ENCODE results near the gene DUSP22.

Gene DUSP22

DNA sequence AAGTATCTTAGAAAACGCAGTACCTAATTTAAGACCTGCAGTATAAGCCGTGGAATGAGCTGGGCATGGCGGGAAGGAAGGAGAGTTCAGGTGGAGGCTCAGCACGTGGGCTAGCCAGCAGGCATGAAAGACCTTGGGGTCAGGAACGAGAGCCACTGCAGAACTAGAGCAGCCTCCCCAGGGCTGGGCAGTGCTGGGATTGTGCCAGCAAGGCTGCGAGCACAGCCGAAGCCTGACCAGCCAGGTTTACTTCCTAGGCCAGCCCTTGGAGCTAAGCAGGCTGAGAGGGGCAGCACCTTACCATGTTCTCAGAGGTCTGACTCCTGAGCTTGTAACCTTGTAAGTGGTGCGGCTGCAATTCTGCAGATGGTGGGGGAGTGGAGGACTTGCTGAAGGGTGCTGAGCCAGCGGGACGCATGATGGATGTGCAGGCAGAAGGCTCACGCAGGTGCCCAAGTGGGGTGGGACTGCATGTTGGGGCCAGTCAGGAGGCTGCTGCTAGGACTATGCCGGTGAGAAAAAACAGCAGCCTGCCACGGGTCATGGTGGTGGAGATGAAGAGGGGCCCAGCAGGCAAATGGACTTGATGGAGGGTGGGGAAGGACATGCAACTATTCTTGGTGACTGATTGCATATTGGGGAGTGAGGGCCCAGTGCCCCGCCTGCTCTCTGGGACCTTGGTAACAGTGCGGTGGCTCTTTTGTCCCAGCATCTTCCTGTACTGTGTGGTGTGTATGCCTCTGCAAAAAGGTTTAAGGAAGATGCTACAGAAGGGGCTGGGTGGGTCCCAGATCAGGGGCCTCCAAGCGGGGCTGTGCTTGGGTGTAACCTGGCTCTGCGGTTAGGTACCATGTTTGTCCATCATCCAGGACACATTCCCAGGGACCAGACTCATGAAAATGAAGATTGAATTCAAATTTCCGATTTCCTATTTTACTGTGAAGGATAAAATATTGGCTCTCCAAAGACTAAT is 61.6 kb downstream of the DUSP22 start:
- no peak for DNase-seq

DNA sequence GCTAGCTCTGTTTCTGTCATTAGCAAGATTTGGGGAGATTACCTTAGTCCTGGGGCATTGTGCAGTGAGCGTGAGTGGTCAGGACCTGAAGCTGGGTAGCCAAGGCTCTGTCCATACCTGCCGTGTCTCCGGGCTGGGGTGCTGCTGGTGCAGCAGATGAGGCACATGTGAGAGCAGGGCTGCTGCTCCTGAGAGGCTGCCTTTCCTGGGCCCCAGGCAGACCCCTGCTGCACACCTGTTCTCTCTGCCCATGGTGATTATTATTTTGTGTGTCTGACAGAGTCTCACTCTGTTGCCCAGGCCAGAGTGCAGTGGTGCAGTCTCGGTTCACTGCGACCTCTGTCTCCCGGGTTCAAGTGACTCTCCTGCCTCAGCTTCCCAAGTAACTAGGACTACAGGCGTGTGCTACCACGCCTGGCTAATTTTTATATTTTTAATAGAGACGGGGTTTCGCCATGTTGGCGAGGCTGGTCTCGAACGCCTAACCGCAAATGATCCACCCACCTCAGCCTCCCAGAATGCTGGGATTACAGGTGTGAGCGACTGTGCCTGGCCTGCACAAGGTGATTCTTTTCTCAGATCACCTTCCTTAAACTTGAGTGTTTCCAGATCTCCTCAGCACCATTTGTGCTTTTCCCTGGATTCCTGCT is 62.5 kb downstream of the DUSP22 start:
- DNase-seq = no peak

- no peak for DNase-seq
Measured at GRCh38 chr6:355373-356208, 63.3 kb downstream of the DUSP22 start.

GRCh38 chr6:356828-357251 is 64.6 kb downstream of the DUSP22 start:
- DNase-seq = no peak

DNA sequence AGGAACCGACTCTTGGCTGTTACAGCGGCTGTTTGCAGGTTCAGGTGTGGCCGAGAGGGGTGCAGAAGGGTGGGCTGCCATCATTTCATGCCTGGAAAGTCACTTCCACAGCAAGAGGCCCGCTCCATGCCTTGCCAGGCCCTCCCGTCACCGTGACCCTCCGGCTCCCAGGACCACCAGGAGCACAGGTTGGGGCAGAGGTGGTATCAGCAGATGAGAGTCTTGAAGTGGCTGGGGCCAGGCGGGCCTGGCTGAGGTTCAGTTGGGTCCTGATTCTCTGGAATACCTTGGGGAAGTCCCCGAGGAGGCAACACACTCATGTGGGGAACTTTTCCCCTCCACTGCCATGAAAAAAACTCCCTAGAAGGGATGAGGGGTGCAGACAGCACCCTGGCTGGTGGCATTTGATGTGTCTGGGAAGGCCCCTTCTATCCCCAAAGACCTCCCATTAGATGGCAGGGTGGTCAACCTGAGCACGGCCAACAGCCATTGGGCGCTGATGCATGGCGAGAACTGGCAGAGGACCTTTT is 65.0 kb downstream of the DUSP22 start:
- no peak for DNase-seq

- DNase-seq = no peak
Measured at GRCh38 chr6:357791-358341, 65.6 kb downstream of the DUSP22 start.

DNA sequence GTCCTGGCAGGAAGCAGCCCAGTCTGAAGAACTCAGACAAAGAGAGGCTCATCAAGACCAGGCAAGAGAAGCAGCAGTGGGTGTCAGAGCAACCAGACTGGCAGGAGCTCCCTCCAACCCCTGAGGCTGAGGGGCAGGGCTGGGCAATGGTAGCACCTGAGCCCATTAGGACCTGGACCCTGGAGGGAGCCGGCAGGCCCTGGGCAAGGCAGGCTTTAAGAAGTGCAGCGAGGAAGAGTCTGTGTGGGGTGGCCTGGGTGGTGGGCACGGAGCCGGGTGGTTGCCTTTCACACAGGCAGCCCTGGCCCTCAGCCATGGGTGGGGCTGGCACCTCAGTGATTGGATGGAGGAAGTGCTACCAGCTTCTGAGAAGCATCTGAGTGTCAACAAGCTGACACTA is 66.1 kb downstream of the DUSP22 start:
- no peak for DNase-seq

DNA sequence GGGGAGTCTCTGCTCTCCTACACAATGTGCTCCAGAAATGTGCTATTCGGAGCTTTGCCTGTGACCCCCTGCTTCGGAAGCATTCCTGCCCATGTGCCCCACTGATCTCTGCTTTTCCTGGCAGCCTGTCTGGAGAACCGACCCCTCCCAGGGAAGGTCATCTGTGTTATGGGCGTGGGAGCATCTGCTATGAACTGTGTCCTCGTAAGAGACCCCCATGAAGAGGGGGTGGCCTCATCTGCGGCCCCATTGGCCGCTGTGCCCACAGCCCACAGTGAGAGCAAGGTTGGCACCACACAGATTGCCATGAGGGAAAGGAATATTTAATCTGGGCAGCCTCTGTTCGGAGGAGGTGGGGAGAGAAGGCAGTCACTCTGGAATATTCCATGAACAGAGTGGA is 66.6 kb downstream of the DUSP22 start:
- no peak for DNase-seq

DNA sequence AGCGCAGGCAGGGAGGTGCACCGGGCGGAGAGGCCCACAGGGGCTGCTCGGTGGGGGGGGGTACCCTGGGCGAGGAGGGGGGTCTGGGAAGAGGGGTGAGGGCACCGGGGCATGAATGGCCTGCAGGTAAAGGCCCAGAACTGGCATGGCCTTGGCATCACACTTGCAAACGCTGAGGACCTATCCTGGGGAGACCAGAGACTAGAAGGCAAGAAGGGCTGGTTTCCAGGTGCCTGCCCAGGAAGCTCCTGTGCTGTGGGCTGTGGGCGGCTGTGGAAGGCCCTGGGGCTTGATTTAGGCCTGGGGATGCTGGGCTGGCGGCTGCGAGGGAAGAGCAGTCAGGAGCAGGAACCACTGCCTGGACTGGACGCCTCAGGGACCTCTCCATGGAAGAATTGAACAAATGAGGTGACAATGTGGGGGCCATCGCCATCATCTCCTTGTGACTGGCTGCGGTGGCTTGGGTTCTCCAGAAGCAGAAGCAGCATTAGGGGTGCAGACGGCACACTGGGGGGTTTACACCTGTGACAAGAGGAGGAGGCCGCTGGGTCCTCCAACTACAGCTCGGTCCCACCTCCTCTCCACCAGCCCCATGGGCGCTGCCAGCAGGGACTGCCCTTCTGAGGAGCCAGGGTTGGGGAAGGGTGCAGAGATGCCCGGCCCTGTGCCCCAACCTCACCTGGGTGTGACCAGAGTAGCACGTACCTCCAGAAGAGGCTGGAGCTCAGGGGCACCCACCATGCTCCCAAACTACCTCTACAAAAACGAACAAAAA is 67.2 kb downstream of the DUSP22 start:
- no peak for DNase-seq

DNA sequence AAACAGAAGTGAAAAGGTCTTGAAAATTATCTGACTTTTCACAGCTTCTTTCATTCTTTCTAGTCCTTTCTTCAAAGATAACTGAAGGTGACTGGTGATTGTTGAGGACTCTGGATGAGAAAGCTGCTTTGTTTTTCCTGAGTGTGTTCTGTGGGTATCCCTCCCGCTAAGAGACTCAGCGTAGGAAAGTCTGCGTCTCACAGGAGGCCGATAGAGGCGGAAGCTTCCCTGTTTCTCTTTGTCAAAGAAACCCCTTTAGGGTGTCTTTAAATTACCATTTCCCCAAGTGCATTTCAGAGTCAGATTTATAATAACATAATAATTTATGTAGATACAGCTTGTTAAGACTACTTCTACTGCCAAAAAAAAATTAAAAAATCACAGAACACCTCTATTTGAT is 68.1 kb downstream of the DUSP22 start:
- no peak for DNase-seq

DNA sequence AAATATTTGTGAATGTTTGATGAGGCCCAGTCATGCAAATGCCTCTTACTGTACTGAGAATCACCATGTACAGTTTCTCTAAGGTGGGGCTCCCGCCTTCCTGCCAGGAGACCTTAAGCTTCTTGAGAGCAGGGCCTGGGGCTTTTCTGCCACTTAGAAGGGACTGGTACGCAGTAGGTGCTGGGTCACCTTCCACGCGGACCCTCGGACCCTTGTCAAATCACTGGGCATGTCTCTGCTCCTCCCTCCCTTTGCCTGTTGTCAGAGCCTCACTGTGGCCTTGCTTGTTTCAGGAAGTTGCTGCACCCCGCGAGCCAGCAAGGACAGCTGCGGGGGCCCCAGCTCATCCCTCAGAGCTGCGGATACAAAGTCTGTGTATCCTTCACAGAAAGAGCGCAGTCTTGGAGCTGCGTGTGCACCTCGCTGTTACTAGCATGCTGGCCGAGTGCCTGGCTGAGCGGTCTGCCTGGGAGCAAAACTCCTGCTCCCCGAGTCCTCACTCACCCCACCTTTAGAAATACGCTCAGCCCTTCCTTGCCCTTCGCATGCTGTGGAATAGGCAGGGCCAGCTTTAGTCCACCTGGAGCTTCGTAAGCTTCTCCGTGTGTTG is 68.6 kb downstream of the DUSP22 start:
- no peak for DNase-seq

GRCh38 chr6:361411-362132 is 69.3 kb downstream of the DUSP22 start:
- no peak for DNase-seq

DNA sequence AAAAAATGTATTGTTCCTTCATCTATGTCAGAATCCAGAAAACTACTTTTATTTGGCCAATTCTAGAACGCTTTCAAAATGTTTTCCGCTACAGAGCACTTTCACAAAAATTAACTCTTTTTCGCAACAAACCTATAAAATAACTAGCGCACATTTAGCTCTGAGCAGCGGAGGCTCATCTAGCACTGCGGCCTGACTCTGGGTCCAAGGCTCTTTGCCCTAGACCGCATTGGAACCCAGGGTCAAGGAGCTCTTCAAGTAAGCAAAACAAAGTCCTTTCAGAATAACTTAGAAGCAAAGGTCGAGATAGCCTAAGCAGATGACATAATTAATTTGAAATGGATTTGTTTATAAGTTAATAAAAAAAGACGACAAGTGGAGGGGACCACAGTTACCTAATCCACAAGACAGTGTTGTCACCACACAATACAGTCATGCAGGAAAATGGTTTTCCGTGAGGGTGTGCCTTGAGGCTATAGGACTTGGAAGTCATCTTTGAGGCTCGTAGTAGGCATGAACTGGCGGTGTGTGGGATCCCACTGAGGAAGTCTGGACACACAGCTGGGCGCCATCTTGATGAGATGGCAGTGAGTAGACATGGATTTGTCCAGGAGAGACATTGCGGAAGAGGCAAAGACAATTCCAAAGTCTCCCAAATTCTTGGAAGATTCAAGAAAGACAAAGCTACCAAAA is 70.1 kb downstream of the DUSP22 start:
- no peak for DNase-seq

GRCh38 chr6:362924-363249 is 70.6 kb downstream of the DUSP22 start:
- DNase-seq = no peak

DNA sequence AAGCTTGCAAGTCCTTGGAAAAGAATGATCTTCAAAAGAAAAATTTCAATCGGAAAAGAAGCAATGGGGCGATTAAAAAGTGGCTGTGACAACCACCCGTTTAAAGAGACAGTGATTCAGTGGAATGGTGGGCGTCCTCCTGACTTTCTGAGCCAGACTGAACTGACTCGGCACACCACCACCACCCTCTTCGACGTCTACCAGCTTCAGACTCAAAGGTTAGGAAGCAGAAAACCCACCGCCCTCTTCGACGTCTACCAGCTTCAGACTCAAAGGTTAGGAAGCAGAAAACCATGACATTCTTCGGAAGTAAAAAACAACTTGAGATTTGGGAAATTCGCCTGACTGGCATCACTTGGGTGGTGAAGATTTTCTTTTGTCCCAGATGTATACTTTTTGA is 71.0 kb downstream of the DUSP22 start:
- DNase-seq = no peak

GRCh38 chr6:363909-364308 is 71.6 kb downstream of the DUSP22 start:
- DNase-seq = no peak

- no peak for DNase-seq
Measured at GRCh38 chr6:364609-365540, 72.6 kb downstream of the DUSP22 start.

DNA sequence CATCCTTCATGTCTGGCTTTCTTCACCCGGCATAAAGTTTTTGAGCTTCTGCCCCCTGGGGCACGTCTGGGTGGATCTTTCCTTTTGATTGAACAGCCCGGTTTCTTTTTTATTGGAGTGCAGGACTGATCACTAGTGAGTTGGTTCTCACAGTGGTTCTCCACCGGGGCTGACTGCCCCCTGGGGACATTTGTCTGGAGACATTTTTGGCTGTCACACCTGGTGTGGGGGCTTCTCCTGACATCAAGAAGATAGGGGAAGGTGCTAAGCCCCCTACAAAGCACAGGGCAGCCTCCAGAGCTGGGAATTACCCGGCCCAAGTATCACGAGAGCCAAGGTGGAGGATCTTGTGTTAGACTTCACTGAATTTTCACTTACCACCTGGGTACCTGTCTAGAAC is 73.5 kb downstream of the DUSP22 start:
- DNase-seq = no peak
